ENCODE data around the gene PIGT. TPM values are rescaled to one million over a fixed set of nuclear protein-coding genes. Genes with fewer than 3 reads are reported as not detected.

Gene PIGT
- total and polyA plus RNA-seq, 2 experiments from 2014 or later, result 84.6 to 150 TPM

DNA sequence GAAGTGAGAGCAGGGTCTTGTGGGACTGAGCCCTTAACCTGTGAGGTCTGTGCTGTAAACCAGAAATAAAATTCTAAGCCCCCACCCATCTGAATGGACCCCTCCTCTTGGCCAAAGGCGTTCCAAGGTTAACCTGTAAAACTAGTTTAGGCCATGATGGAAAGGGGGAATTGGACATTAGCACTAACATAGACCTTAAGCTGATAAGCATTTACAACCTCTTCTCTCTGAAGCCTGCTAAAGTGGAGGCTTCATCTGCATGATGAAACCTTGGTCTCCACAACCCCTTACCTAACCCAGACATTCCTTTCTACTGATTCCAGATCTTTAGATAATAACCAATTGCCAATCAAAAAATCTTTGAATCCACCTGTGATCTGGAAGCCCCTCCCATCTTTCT lies 25.8 kb downstream of the PIGT start:
- no peaks in the 10 kb centered on the region for H3K9me3 ChIP-seq (ENCODE audit: low read depth)
- TF ChIP-seq, protein P1, sequence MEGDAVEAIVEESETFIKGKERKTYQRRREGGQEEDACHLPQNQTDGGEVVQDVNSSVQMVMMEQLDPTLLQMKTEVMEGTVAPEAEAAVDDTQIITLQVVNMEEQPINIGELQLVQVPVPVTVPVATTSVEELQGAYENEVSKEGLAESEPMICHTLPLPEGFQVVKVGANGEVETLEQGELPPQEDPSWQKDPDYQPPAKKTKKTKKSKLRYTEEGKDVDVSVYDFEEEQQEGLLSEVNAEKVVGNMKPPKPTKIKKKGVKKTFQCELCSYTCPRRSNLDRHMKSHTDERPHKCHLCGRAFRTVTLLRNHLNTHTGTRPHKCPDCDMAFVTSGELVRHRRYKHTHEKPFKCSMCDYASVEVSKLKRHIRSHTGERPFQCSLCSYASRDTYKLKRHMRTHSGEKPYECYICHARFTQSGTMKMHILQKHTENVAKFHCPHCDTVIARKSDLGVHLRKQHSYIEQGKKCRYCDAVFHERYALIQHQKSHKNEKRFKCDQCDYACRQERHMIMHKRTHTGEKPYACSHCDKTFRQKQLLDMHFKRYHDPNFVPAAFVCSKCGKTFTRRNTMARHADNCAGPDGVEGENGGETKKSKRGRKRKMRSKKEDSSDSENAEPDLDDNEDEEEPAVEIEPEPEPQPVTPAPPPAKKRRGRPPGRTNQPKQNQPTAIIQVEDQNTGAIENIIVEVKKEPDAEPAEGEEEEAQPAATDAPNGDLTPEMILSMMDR (IDR thresholded peaks at IDR 0.05; ENCODE audit: low read depth, low read length), result no peak
- no peak overlapping the region for H3K27ac ChIP-seq
- no peaks in the 10 kb centered on the region for H3K27me3 ChIP-seq
- DNase-seq (ENCODE audit: low read depth in 1 of 2, low spot score in 1 of 2), result no peak
- no peak overlapping the region for H3K4me3 ChIP-seq
- no peaks in the 10 kb centered on the region for H3K4me1 ChIP-seq (ENCODE audit: low read depth)
- H3K36me3 ChIP-seq, result no peaks in the 10 kb centered on the region

DNA sequence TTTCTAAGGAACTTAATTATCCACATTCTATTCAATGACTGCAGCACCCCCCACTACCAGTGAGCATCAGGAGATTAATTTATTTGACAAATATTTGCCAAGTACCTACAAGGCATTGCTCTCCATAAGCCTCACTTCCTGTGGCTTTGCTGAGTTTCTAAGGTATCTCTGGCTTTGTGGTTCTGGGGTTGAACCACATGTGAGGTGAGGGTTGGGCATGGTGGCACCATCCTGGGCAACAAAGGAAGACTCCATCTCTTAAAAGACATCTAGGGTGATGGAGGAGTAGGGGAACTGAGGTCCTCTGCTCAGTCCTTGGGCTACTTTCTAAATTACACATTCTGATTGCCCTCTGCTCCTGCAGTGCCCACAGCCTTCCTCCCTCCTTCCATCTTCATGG lies 28.1 kb downstream of the PIGT start:
- Histone ChIP-seq H3K9me3 (ENCODE audit: low read depth) (no peaks in the 10 kb centered on the region), H3K27me3 (no peaks in the 10 kb centered on the region), H3K27ac (no peak overlapping the region), H3K36me3 (no peaks in the 10 kb centered on the region), H3K4me1 (ENCODE audit: low read depth) (no peaks in the 10 kb centered on the region), H3K4me3 (no peak overlapping the region)
- no peak for DNase-seq (ENCODE audit: low read depth in 1 of 2, low spot score in 1 of 2)
- TF ChIP-seq, protein P1 (IDR thresholded peaks at IDR 0.05; ENCODE audit: low read depth, low read length), result no peak

- Histone ChIP-seq H3K4me1 (ENCODE audit: low read depth) (no peaks in the 10 kb centered on the region), H3K4me3 (no peak overlapping the region), H3K27me3 (no peaks in the 10 kb centered on the region), H3K9me3 (ENCODE audit: low read depth) (no peaks in the 10 kb centered on the region), H3K36me3 (no peaks in the 10 kb centered on the region), H3K27ac (no peak overlapping the region)
- DNase-seq (ENCODE audit: low read depth in 1 of 2, low spot score in 1 of 2), result peak in 1 of 2 donors; percentile 28
- TF ChIP-seq, protein P1 (IDR thresholded peaks at IDR 0.05; ENCODE audit: low read depth, low read length), result peak; percentile 44
Measured at GRCh38 chr20:45445805-45446562, 30.0 kb downstream of the PIGT start.

DNA sequence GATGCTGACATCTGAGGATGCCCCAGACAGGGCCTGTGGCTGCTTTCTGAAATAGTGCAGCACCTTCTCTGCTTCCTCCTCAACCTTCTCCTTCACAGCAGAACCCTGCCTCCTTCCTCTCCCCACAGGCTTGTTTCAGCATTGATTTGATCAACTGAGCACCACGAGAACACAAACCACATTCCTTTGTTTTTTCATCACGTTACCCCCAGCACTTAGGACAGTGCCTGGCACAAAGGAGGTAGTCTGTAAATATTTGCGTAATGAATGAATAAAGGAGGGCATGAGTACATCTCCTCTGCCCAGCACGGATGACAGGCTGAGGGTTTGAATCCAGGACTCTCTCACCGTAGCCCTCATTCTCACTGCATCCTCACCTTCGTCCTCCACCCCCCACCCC lies 32.3 kb downstream of the PIGT start:
- Histone ChIP-seq H3K27ac (no peak overlapping the region), H3K4me3 (no peak overlapping the region), H3K4me1 (ENCODE audit: low read depth) (no peaks in the 10 kb centered on the region), H3K9me3 (ENCODE audit: low read depth) (no peaks in the 10 kb centered on the region), H3K27me3 (no peaks in the 10 kb centered on the region), H3K36me3 (no peaks in the 10 kb centered on the region)
- DNase-seq (ENCODE audit: low read depth in 1 of 2, low spot score in 1 of 2), result no peak
- TF ChIP-seq, protein P1 (IDR thresholded peaks at IDR 0.05; ENCODE audit: low read depth, low read length), result no peak

DNA sequence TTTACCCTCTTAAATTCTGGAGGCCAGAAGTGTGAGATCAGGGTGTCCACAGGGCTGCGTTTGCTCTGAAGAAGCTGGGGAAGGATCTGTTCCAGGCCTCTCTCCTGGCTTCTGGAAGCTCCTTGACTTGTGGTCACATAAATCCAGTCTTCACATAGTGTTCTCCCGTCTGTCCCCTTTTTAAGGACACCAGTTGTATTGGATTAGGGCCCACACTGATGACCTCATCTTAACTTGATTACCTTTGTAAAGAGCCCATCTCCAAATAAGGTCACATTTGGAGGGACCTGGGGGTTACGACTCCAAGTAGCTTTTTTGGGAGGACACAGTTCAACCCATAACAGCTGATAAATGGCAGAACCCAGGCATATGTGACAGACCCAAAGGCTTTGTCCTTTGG lies 33.6 kb downstream of the PIGT start:
- H3K4me3 ChIP-seq, result no peak overlapping the region

More for the DNA sequence above, 33.6 kb downstream of the PIGT start:
- no peaks in the 10 kb centered on the region for H3K4me1 ChIP-seq (ENCODE audit: low read depth)
- no peaks in the 10 kb centered on the region for H3K9me3 ChIP-seq (ENCODE audit: low read depth)
- H3K27ac ChIP-seq, result no peak overlapping the region
- peak in 1 of 2 donors; percentile 7 for DNase-seq (ENCODE audit: low read depth in 1 of 2, low spot score in 1 of 2)
- H3K36me3 ChIP-seq, result no peaks in the 10 kb centered on the region
- no peaks in the 10 kb centered on the region for H3K27me3 ChIP-seq
- TF ChIP-seq, protein P1 (IDR thresholded peaks at IDR 0.05; ENCODE audit: low read depth, low read length), result no peak
